GM12878 (cell line): ENCODE results near the gene LIPK. TPM values are rescaled to one million over a fixed set of nuclear protein-coding genes. Genes with fewer than 3 reads are reported as not detected.

Source experiments
- ATAC-seq: fragments of 200-7000 bp; cut with Tn5 transposase; 3 replicates; pipeline ENCODE4 v1.9.1; 2020; ENCODE audit warnings: mild to moderate bottlenecking, moderate library complexity
- BruUV-seq: library from RNA; stranded (reverse); fragments of 400-500 nt; replicated peaks from 2 replicates; lab custom pipeline; 2021; lab: Mats Ljungman, UMichigan
- CTCF ChIA-PET: fragments of 300-600 bp; sonication (Branson Sonifier 250); formaldehyde crosslinking; extraction: SDS; loops from one replicate; lab custom pipeline; 2021; ENCODE audit warnings: inconsistent platforms; lab: Yijun Ruan, JAX
- POLR2A ChIA-PET: fragments of 350-600 bp; formaldehyde crosslinking; extraction: SDS; loops from one replicate; lab custom pipeline; 2021; ENCODE audit warnings: inconsistent platforms; lab: Charles Lee
- RAD21 ChIA-PET: fragments of 300-600 bp; sonication (Branson Sonifier 250); formaldehyde crosslinking; loops from one replicate; lab custom pipeline; 2023; ENCODE audit warnings: antibody characterized with exemption; ENCODE audit not compliant: unreplicated experiment; lab: Charles Lee
- SMC1A ChIA-PET: fragments of 300-600 bp; sonication (Branson Sonifier 250); formaldehyde crosslinking; loops from one replicate; lab custom pipeline; 2023; ENCODE audit not compliant: unreplicated experiment, uncharacterized antibody; lab: Charles Lee
- DNase-seq: peaks from one replicate; pipeline ENCODE4 v3.0.0-alpha.2; 2011; ENCODE audit warnings: low read depth, low spot score
- FAIRE-seq: peaks from 3 replicates; lab custom pipeline; 2011; peaks lifted over from hg19 to GRCh38; lab: Jason Lieb, UNC
- H2AFZ ChIP-seq: 2 replicates; pipeline ENCODE4 v1.6.0; 2011; ENCODE audit warnings: low read depth, low read length, control low read depth; ENCODE audit not compliant: control insufficient read depth
- H3K27ac ChIP-seq: 2 replicates; pipeline ENCODE4 v1.5.1; 2011; ENCODE audit warnings: control low read depth; ENCODE audit not compliant: control insufficient read depth, insufficient read depth
- H3K27me3 ChIP-seq, 2 experiments: replicated peaks in 1 of 2; 2 replicates each; pipeline versions ENCODE4 v1.6.0 to v1.6.1; 2011; ENCODE audit warnings: low read length in 1 of 2; ENCODE audit not compliant: control insufficient read depth in 2 of 2, insufficient read depth in 2 of 2
- H3K36me3 ChIP-seq, 2 experiments: 2 replicates each; pipeline ENCODE4 v1.5.1; 2011; ENCODE audit warnings: low read length in 1 of 2; ENCODE audit not compliant: control insufficient read depth in 2 of 2, insufficient read depth in 2 of 2
- H3K4me1 ChIP-seq: 2 replicates; pipeline ENCODE4 v1.6.1; 2011; ENCODE audit warnings: mild to moderate bottlenecking, low read length, moderate library complexity, mixed read lengths; ENCODE audit not compliant: control insufficient read depth, insufficient read depth
- H3K4me2 ChIP-seq: 2 replicates; pipeline ENCODE4 v1.6.0; 2011; ENCODE audit warnings: control low read depth; ENCODE audit not compliant: control insufficient read depth, insufficient read depth
- H3K4me3 ChIP-seq: fragments of 200-600 bp; sonication (generic); 2 replicates; pipeline ENCODE4 v1.5.1; 2016
- H3K79me2 ChIP-seq: 2 replicates; pipeline ENCODE4 v1.6.0; 2011; ENCODE audit warnings: low read length; ENCODE audit not compliant: control insufficient read depth, insufficient read depth
- H3K9ac ChIP-seq: 2 replicates; pipeline ENCODE4 v1.8.0; 2011; ENCODE audit warnings: low read length, control low read depth, mixed read lengths; ENCODE audit not compliant: control insufficient read depth, insufficient read depth
- H3K9me3 ChIP-seq: replicated peaks from 3 replicates; pipeline ENCODE4 v1.5.1; 2011; ENCODE audit warnings: mild to moderate bottlenecking, low read length; ENCODE audit not compliant: control insufficient read depth, insufficient read depth
- H4K20me1 ChIP-seq: 2 replicates; pipeline ENCODE4 v1.6.0; 2011; ENCODE audit not compliant: control insufficient read depth, insufficient read depth
- E2F8 ChIP-seq: fragments of 450-650 bp; IDR thresholded peaks from 2 replicates; pipeline ENCODE4 v1.6.1; 2018; ENCODE audit warnings: mild to moderate bottlenecking, low read depth, moderate library complexity; ENCODE audit not compliant: partially characterized antibody
- WGBS: methylation state at CpG from one replicate; pipeline ENCODE4 v1.1.6; 2016; ENCODE audit warnings: low lambda C conversion rate; ENCODE audit not compliant: insufficient replicate concordance, insufficient coverage; ENCODE audit errors: missing lambda C conversion rate; 5-methylcytosine and 5-hydroxymethylcytosine counted together
- in situ Hi-C: fragments of 300-500 bp; cut with MboI; formaldehyde crosslinking; loops from 9 replicates; pipeline ENCODE4 v1.14.3; 2018; ENCODE audit warnings: mixed read lengths
- intact Hi-C: fragments of 100-400 bp; cut with micrococcal nuclease; formaldehyde crosslinking; loops from one replicate; pipeline ENCODE4 v1.14.2; 2022; ENCODE audit not compliant: unreplicated experiment
- polyA plus RNA-seq, 11 experiments: library from polyadenylated mRNA; depleted of rRNA in 4 of 11; unstranded in 6 of 11; stranded (reverse) in 5 of 11; fragments of >200 nt; fragmentation: Nextera tagmentation in 4 of 11; fragmentation: Illumina TruSeq in 1 of 11; extraction: Ambion mirVana in 4 of 11; extraction: Trizol in 1 of 11; gene quantifications; 1 replicate in 1 of 11; 2 replicates in 10 of 11; pipeline versions ENCODE4 v1.2.1 to v1.2.3, GENCODE V29; 2011 to 2016; ENCODE audit warnings: inconsistent platforms in 2 of 11, missing spikeins in 2 of 11, low read depth in 1 of 11
- total RNA-seq, 4 experiments: library from RNA; depleted of rRNA in 3 of 4; stranded (reverse); fragments of >200 nt in 3 of 4; fragmentation: Illumina TruSeq in 1 of 4; extraction: Trizol in 1 of 4; gene quantifications; 2 replicates each; pipeline versions ENCODE4 v1.2.1 to v1.2.3, GENCODE V29; 2013 to 2021

The LIPK gene
- total and polyA plus RNA-seq, 10 of the 15 experiments (the other 5 are each of a cell fraction or from before 2014, with no cell fraction given): not detected

- no peaks in the 10 kb centered on the region for H3K4me1 ChIP-seq
- in situ Hi-C loops: no loop called here
- DNase-seq: no peak
- ChIA-PET POLR2A (interaction anchor here (0.6 kb wide), 1 partner anchor 138 kb away, joined by 5 read pairs; no protein-coding TSS in a partner anchor), CTCF (interaction anchor here (1.2 to 1.4 kb wide), 3 partner anchors 8 to 207 kb away, joined by 3 to 4 read pairs (median 4); no protein-coding TSS in a partner anchor), SMC1A (interaction anchor here (1.0 kb wide), 1 partner anchor 9 kb away, joined by 3 read pairs; no protein-coding TSS in a partner anchor), RAD21 (no interaction called here)
- H3K9ac ChIP-seq: no peak overlapping the region
- no peaks in the 10 kb centered on the region for H4K20me1 ChIP-seq
- no peak overlapping the region for H3K27ac ChIP-seq
- no peak for TF ChIP-seq E2F8
- WGBS: 50% methylated on average over 2 of the region's 2 CpGs
- no peaks in the 10 kb centered on the region for H3K27me3 ChIP-seq
- FAIRE-seq: no peak
- no peak overlapping the region for H2AFZ ChIP-seq
- H3K79me2 ChIP-seq: no peaks in the 10 kb centered on the region
- no TSS peak for BruUV-seq
- intact Hi-C loops: no loop called here
- H3K4me2 ChIP-seq: no peak overlapping the region
- no peak overlapping the region for H3K4me3 ChIP-seq
- H3K9me3 ChIP-seq: no peaks in the 10 kb centered on the region
- H3K36me3 ChIP-seq: no peaks in the 10 kb centered on the region
- no peak for ATAC-seq
These were observed 94.4 kb downstream of the LIPK start for GRCh38 chr10:88800152-88801125.

Other genes with a start within 250 kb of the LIPK start
Only the 7 nearest of the 8 such genes appear.
- gene RNLS, start 122.9 kb upstream of the LIPK start, total RNA-seq (2014; rRNA removed): 4.7 and 6.5 TPM in 2 replicates
- gene RNLS, start 122.9 kb upstream of the LIPK start, total RNA-seq (2014; rRNA removed; fragmentation: Illumina TruSeq; extraction: Trizol): 3.4 and 3.7 TPM in 2 replicates
- gene RNLS, start 122.9 kb upstream of the LIPK start, total RNA-seq (2021): 4.1 and 5.5 TPM in 2 replicates
- gene RNLS, start 122.9 kb upstream of the LIPK start, polyA plus RNA-seq (2011; rRNA removed): 4.1 and 5.3 TPM in 2 replicates
- gene RNLS, start 122.9 kb upstream of the LIPK start, polyA plus RNA-seq (2014; fragmentation: Illumina TruSeq; extraction: Trizol): 4.5 and 5.6 TPM in 2 replicates
- 1 to 10 TPM; 3.7 to 4.1 TPM for gene RNLS, start 122.9 kb upstream of the LIPK start, polyA plus RNA-seq (2014; fragmentation: Nextera tagmentation; extraction: Ambion mirVana)
- gene RNLS, start 122.9 kb upstream of the LIPK start, polyA plus RNA-seq (2014; rRNA removed): 4.9 and 6.7 TPM in 2 replicates
- gene RNLS, start 122.9 kb upstream of the LIPK start, polyA plus RNA-seq (2016; fragmentation: Nextera tagmentation; extraction: Ambion mirVana): 1 to 10 TPM; 6.1 to 6.6 TPM
- 0.23 and 0.27 TPM in 2 replicates for gene LIPJ, start 119.5 kb upstream of the LIPK start, total RNA-seq (2014; rRNA removed)
- 0.13 and 0.28 TPM in 2 replicates for gene LIPJ, start 119.5 kb upstream of the LIPK start, total RNA-seq (2014; rRNA removed; fragmentation: Illumina TruSeq; extraction: Trizol)
- gene LIPJ, start 119.5 kb upstream of the LIPK start, total RNA-seq (2021): 0.11 TPM in 1 of 2 replicates, not detected in the other
- 0.08 TPM in 1 of 2 replicates, not detected in the other for gene LIPJ, start 119.5 kb upstream of the LIPK start, polyA plus RNA-seq (2011; rRNA removed)
- 0.03 TPM in 1 of 2 replicates, not detected in the other for gene LIPJ, start 119.5 kb upstream of the LIPK start, polyA plus RNA-seq (2014; fragmentation: Illumina TruSeq; extraction: Trizol)
- not detected for gene LIPJ, start 119.5 kb upstream of the LIPK start, polyA plus RNA-seq (2014; fragmentation: Nextera tagmentation; extraction: Ambion mirVana)
- not detected in 2 replicates for gene LIPJ, start 119.5 kb upstream of the LIPK start, polyA plus RNA-seq (2014; rRNA removed)
- gene LIPJ, start 119.5 kb upstream of the LIPK start, polyA plus RNA-seq (2016; fragmentation: Nextera tagmentation; extraction: Ambion mirVana): under 1 TPM in 1 of 2 experiments, not detected in 1; 0.08 TPM
- gene LIPF, start 41.8 kb upstream of the LIPK start, total RNA-seq (2014; rRNA removed): not detected in 2 replicates
- not detected in 2 replicates for gene LIPF, start 41.8 kb upstream of the LIPK start, total RNA-seq (2014; rRNA removed; fragmentation: Illumina TruSeq; extraction: Trizol)
- not detected in 2 replicates for gene LIPF, start 41.8 kb upstream of the LIPK start, total RNA-seq (2021)
- not detected in 2 replicates for gene LIPF, start 41.8 kb upstream of the LIPK start, polyA plus RNA-seq (2011; rRNA removed)
- not detected in 2 replicates for gene LIPF, start 41.8 kb upstream of the LIPK start, polyA plus RNA-seq (2014; fragmentation: Illumina TruSeq; extraction: Trizol)
- not detected for gene LIPF, start 41.8 kb upstream of the LIPK start, polyA plus RNA-seq (2014; fragmentation: Nextera tagmentation; extraction: Ambion mirVana)
- not detected in 2 replicates for gene LIPF, start 41.8 kb upstream of the LIPK start, polyA plus RNA-seq (2014; rRNA removed)
- not detected for gene LIPF, start 41.8 kb upstream of the LIPK start, polyA plus RNA-seq (2016; fragmentation: Nextera tagmentation; extraction: Ambion mirVana)
- 0.23 and 0.44 TPM in 2 replicates for gene LIPN, start 53.8 kb downstream of the LIPK start, total RNA-seq (2014; rRNA removed)
- gene LIPN, start 53.8 kb downstream of the LIPK start, total RNA-seq (2014; rRNA removed; fragmentation: Illumina TruSeq; extraction: Trizol): not detected in 2 replicates
- gene LIPN, start 53.8 kb downstream of the LIPK start, total RNA-seq (2021): not detected in 2 replicates
- not detected in 2 replicates for gene LIPN, start 53.8 kb downstream of the LIPK start, polyA plus RNA-seq (2011; rRNA removed)
- gene LIPN, start 53.8 kb downstream of the LIPK start, polyA plus RNA-seq (2014; fragmentation: Illumina TruSeq; extraction: Trizol): not detected in 2 replicates
- gene LIPN, start 53.8 kb downstream of the LIPK start, polyA plus RNA-seq (2014; fragmentation: Nextera tagmentation; extraction: Ambion mirVana): not detected
- gene LIPN, start 53.8 kb downstream of the LIPK start, polyA plus RNA-seq (2014; rRNA removed): 0.06 TPM in 1 of 2 replicates, not detected in the other
- not detected for gene LIPN, start 53.8 kb downstream of the LIPK start, polyA plus RNA-seq (2016; fragmentation: Nextera tagmentation; extraction: Ambion mirVana)
- gene LIPM, start 96.5 kb downstream of the LIPK start, total RNA-seq (2014; rRNA removed): not detected in 2 replicates
- gene LIPM, start 96.5 kb downstream of the LIPK start, total RNA-seq (2014; rRNA removed; fragmentation: Illumina TruSeq; extraction: Trizol): not detected in 2 replicates
- not detected in 2 replicates for gene LIPM, start 96.5 kb downstream of the LIPK start, total RNA-seq (2021)
- not detected in 2 replicates for gene LIPM, start 96.5 kb downstream of the LIPK start, polyA plus RNA-seq (2011; rRNA removed)
- not detected in 2 replicates for gene LIPM, start 96.5 kb downstream of the LIPK start, polyA plus RNA-seq (2014; fragmentation: Illumina TruSeq; extraction: Trizol)
- gene LIPM, start 96.5 kb downstream of the LIPK start, polyA plus RNA-seq (2014; fragmentation: Nextera tagmentation; extraction: Ambion mirVana): not detected
- not detected in 2 replicates for gene LIPM, start 96.5 kb downstream of the LIPK start, polyA plus RNA-seq (2014; rRNA removed)
- not detected for gene LIPM, start 96.5 kb downstream of the LIPK start, polyA plus RNA-seq (2016; fragmentation: Nextera tagmentation; extraction: Ambion mirVana)
- 0.54 and 0.62 TPM in 2 replicates for gene ANKRD22, start 145.6 kb downstream of the LIPK start, total RNA-seq (2014; rRNA removed)
- gene ANKRD22, start 145.6 kb downstream of the LIPK start, total RNA-seq (2014; rRNA removed; fragmentation: Illumina TruSeq; extraction: Trizol): 0.51 and 0.98 TPM in 2 replicates
- gene ANKRD22, start 145.6 kb downstream of the LIPK start, total RNA-seq (2021): 0.48 and 0.56 TPM in 2 replicates
- 0.52 and 0.59 TPM in 2 replicates for gene ANKRD22, start 145.6 kb downstream of the LIPK start, polyA plus RNA-seq (2011; rRNA removed)
- gene ANKRD22, start 145.6 kb downstream of the LIPK start, polyA plus RNA-seq (2014; fragmentation: Illumina TruSeq; extraction: Trizol): 0.95 and 1.1 TPM in 2 replicates
- 1 to 10 TPM in 1 of 2 experiments, under 1 TPM in 1; 0.92 to 1.3 TPM for gene ANKRD22, start 145.6 kb downstream of the LIPK start, polyA plus RNA-seq (2014; fragmentation: Nextera tagmentation; extraction: Ambion mirVana)
- 0.59 and 0.96 TPM in 2 replicates for gene ANKRD22, start 145.6 kb downstream of the LIPK start, polyA plus RNA-seq (2014; rRNA removed)
- gene ANKRD22, start 145.6 kb downstream of the LIPK start, polyA plus RNA-seq (2016; fragmentation: Nextera tagmentation; extraction: Ambion mirVana): under 1 TPM; 0.30 to 0.79 TPM
- 44.1 and 48.9 TPM in 2 replicates for gene STAMBPL1, start 174.0 kb downstream of the LIPK start, total RNA-seq (2014; rRNA removed)
- 28.8 and 29.0 TPM in 2 replicates for gene STAMBPL1, start 174.0 kb downstream of the LIPK start, total RNA-seq (2014; rRNA removed; fragmentation: Illumina TruSeq; extraction: Trizol)
- gene STAMBPL1, start 174.0 kb downstream of the LIPK start, total RNA-seq (2021): 24.8 and 26.3 TPM in 2 replicates
- gene STAMBPL1, start 174.0 kb downstream of the LIPK start, polyA plus RNA-seq (2011; rRNA removed): 42.1 and 55.8 TPM in 2 replicates
- gene STAMBPL1, start 174.0 kb downstream of the LIPK start, polyA plus RNA-seq (2014; fragmentation: Illumina TruSeq; extraction: Trizol): 24.5 and 29.6 TPM in 2 replicates
- gene STAMBPL1, start 174.0 kb downstream of the LIPK start, polyA plus RNA-seq (2014; fragmentation: Nextera tagmentation; extraction: Ambion mirVana): 10 to 100 TPM in 1 of 2 experiments, 1 to 10 TPM in 1; 7.5 to 13.0 TPM
- gene STAMBPL1, start 174.0 kb downstream of the LIPK start, polyA plus RNA-seq (2014; rRNA removed): 21.2 and 29.6 TPM in 2 replicates
- gene STAMBPL1, start 174.0 kb downstream of the LIPK start, polyA plus RNA-seq (2016; fragmentation: Nextera tagmentation; extraction: Ambion mirVana): 10 to 100 TPM; 21.0 to 21.5 TPM